ENCODE measurements around the gene MYEOV.

MYEOV gene

DNA sequence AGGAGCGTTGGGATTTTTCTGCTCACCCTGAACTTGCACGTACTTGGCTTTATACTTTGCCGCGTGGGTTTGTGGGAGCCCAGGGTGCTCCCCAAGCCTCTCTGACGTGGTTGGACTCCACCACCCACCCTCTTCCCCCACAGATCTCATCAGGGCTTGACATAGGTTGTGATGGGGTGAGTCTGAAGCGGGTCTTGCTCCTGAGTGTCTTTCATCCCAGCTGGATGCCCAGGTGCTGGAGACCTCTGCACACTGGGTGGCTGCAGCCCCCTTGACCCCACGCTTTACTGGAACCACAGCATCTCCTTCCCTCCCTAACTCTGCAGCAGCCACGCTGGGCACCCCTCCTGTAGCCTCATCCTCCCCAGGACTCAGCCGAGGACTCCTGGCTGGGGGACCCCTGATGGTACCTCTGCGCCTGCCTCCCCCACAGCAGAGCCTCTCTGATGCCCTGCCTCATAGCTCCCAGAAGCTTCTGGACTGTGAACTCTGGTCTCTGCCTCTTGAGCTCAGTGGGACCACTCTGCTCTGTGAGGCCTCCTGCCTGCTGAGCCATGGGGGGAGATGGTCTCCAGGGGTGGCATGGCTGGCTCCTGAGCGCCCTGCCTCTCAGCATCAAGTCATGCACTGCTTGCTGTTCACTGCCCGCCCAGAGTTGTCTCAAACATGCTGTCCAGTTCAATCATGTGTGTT, 45.2 kb downstream of the MYEOV start:
- no peak overlapping the region for H3K4me3 ChIP-seq (ENCODE audit: low read depth, low read length)
- TF ChIP-seq, protein P1, sequence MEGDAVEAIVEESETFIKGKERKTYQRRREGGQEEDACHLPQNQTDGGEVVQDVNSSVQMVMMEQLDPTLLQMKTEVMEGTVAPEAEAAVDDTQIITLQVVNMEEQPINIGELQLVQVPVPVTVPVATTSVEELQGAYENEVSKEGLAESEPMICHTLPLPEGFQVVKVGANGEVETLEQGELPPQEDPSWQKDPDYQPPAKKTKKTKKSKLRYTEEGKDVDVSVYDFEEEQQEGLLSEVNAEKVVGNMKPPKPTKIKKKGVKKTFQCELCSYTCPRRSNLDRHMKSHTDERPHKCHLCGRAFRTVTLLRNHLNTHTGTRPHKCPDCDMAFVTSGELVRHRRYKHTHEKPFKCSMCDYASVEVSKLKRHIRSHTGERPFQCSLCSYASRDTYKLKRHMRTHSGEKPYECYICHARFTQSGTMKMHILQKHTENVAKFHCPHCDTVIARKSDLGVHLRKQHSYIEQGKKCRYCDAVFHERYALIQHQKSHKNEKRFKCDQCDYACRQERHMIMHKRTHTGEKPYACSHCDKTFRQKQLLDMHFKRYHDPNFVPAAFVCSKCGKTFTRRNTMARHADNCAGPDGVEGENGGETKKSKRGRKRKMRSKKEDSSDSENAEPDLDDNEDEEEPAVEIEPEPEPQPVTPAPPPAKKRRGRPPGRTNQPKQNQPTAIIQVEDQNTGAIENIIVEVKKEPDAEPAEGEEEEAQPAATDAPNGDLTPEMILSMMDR (IDR thresholded peaks at IDR 0.05; ENCODE audit: low read depth, low read length): no peak

DNA sequence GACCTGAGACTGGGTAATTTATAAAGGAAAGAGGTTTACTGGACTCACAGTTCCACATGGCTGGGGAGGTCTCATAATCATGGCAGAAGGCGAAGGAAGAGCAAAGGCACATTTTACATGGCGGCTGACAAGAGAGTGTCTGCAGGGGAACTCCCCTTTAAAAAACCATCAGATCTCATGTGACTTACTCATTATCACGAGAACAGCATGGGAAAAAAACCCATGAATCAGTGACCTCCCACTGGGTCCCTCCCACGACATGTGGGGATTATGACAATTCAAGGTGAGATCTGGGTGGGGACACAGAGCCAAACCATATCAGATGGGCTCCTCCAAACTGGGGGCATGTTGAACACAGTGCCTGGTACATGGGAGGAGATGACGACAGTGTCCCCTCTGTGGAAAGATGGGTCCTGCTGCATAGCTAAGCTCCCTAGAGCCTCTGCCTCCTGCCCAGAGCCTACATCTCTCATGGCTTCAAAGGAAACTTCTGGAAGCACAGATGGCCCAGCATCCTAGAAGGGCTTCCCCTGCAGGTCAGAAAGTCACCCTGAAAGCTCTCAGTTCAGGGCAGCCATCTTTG, 46.1 kb downstream of the MYEOV start:
- no peak overlapping the region for H3K4me3 ChIP-seq (ENCODE audit: low read depth, low read length)
- TF ChIP-seq, protein P1 (IDR thresholded peaks at IDR 0.05; ENCODE audit: low read depth, low read length): no peak

DNA sequence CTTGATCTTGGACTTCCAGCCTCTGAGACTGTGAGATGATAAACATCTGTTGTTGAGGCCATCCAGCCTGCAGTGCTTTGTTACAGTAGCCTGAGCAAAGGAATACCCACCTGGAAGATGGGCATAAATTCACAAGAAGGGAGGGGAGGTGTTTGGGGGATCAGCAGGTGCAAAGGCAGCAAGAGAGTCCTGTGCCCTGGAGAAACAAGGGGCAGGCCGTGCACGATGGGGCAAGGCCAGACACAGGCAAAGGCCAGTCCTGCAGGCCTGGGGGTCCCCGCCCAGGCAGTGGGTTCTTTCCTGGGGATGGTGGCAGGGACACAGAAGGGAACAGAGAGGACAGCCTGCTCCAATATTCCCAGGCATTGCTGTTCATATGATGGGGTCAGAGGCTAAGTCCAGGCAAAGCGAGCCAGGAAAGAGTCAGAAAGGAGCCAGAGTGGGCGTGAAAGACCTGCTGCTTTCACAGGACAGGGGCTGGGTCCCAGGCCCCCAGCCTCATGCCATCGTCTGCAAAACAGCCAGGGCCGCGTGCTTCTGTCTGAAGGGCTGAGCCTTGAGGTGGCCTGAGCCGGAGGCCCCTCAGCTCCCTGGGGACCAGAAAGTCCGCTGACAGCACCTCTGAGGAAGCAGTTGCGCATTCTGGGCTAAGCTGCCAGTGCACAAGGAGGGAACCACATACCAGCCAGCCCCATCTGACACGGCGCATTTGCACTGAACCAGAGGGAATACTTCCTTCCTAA, 48.8 kb downstream of the MYEOV start:
- no peak overlapping the region for H3K4me3 ChIP-seq (ENCODE audit: low read depth, low read length)
- TF ChIP-seq, protein P1 (IDR thresholded peaks at IDR 0.05; ENCODE audit: low read depth, low read length): no peak

DNA sequence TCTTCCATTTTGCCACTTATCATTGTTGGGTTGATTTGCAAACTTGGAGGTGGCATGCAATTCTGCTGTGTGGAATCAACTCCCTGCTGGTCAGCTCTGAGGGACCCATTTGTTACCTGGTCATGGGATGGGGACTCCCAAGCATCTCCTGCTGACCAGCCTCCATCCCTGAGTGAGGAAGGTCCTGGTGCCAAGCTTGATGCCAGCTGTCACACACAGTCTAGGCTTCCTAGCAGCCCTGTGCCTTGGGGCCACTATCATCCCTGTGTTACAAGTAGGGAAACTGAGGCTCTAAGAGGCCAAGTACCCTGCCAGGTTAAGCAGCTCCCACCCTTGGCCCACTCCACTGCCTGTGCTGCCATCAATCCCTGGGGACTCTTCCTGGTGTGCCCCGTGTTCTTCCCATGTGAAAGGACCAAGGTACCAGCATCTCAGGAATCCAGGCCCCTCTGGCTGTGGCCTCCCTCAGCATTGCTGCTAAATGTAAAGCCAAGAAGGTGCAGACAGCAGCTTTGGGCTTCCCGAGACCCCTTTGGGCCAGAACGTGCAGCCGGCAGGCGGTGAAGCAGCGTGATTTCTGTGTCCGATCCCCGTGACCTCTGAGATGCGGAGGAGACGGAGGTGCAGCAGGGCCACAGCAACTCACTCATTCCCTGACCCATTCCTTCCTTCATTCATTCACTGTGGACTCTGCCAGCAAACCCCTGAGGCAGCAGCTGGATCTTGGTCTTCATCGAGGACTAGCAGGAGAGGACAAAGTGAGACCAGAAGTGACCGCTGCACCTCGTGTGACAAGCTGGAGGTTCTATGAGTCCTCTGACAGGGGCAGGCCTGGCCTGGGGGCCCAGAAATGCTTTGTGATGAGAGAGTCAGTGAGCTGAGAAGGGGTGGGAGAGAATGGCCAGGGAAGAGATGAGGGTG, 49.7 kb downstream of the MYEOV start:
- no peak overlapping the region for H3K4me3 ChIP-seq (ENCODE audit: low read depth, low read length)
- TF ChIP-seq, protein P1 (IDR thresholded peaks at IDR 0.05; ENCODE audit: low read depth, low read length): no peak

DNA sequence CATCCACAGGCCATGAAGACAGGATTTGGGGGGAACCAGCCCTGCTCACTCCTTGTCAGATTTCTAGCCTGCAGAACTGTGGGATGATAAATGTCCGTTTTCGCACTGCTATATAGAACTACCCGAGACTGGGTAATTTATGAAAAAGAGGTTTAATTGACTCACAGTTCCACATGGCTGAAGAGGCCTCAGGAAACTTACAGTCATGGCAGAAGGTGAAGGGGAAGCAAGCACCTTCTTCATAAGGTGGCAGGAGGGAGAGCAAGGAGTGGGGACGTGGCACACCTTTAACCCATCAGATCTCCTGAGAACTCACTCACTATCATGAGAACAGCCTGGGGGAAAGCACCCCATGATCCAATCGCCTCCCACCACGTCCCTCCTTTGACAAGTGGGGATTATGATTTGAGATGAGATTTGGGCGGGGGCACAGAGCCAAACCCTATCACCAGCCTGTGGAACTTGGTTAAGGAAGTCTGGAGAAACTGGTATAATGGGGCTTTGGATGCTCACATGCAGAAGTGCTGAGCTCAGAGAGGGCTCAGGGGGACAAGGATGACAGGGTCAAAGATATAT, 50.7 kb downstream of the MYEOV start:
- no peak overlapping the region for H3K4me3 ChIP-seq (ENCODE audit: low read depth, low read length)
- TF ChIP-seq, protein P1 (IDR thresholded peaks at IDR 0.05; ENCODE audit: low read depth, low read length): no peak
